GM13976 (cell line): ENCODE results near the gene SH3RF3.

Source experiments
- DNase-seq: peaks from one replicate; pipeline ENCODE4 v3.0.0; 2012; ENCODE audit warnings: low spot score
- in situ Hi-C: fragments of 300-500 bp; cut with MboI; formaldehyde crosslinking; loops from one replicate; pipeline ENCODE4 v1.12.0; 2022; ENCODE audit warnings: low sequenced_read_pairs, mixed read lengths, inconsistent platforms; ENCODE audit not compliant: unreplicated experiment
- TF ChIP-seq, protein P1 (sequence below): IDR thresholded peaks from 2 replicates; pipeline ENCODE4 v1.5.1; 2012; ENCODE audit warnings: borderline replicate concordance, mild to moderate bottlenecking; ENCODE audit not compliant: insufficient read depth; ENCODE audit errors: extremely low read depth, missing control alignments, control extremely low read depth

The SH3RF3 gene

DNA sequence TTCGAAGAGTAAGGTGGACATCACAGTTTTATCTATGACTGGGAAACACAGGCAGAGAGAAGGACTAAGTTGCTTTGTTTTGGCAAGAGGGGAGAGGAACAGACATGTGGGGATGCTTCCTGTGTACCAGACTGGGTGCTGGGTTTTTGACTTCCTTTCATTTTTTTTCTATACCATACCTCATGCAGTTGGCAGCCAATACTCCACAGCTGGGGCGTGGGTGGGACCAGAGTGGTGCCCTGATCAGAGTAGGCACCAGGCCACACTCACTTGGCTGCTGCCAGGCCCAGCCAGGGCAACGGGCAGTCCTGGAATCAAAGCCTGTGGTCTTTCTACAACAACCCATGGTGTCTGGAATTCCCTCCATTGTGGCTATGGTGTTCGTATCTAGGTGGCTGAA lies 45.2 kb downstream of the SH3RF3 start:
- in situ Hi-C loops: no loop called here
- TF ChIP-seq, protein P1, sequence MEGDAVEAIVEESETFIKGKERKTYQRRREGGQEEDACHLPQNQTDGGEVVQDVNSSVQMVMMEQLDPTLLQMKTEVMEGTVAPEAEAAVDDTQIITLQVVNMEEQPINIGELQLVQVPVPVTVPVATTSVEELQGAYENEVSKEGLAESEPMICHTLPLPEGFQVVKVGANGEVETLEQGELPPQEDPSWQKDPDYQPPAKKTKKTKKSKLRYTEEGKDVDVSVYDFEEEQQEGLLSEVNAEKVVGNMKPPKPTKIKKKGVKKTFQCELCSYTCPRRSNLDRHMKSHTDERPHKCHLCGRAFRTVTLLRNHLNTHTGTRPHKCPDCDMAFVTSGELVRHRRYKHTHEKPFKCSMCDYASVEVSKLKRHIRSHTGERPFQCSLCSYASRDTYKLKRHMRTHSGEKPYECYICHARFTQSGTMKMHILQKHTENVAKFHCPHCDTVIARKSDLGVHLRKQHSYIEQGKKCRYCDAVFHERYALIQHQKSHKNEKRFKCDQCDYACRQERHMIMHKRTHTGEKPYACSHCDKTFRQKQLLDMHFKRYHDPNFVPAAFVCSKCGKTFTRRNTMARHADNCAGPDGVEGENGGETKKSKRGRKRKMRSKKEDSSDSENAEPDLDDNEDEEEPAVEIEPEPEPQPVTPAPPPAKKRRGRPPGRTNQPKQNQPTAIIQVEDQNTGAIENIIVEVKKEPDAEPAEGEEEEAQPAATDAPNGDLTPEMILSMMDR: no peak
- no peak for DNase-seq

DNA sequence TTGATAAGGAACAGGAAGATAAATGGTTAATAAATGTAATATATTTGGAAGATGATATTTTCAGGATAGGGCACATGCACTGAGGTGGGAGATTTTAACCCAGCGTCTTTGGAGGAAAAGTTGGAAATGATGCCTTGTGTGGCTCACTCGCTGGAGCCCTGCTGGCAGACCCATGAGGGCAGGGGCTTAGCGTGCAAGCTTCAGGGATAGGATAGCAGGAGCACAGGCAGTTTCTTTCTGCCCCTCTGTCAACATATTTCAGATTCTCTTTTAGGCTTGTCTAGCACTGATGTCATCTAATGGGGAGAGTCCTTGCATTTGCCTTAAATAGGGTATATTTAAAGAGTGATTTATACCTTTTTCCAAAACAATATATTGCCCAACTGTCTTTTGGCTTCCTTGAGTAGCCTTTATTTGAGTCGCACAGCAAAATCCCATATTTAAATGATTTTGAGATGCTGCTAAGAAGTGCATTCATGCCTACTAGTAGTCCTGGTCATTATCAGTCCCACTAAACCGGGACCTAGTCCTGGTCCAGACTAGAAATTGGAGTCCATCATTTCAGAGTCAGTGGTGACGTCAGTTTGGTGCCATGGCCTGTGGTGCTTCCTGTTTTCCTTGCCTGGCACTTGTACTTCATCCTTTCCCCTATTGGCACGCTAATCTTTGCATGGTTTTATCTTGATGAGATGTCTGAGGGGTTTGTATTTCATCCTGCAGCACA lies 45.8 kb downstream of the SH3RF3 start:
- in situ Hi-C loops: no loop called here
- TF ChIP-seq, protein P1: no peak

DNA sequence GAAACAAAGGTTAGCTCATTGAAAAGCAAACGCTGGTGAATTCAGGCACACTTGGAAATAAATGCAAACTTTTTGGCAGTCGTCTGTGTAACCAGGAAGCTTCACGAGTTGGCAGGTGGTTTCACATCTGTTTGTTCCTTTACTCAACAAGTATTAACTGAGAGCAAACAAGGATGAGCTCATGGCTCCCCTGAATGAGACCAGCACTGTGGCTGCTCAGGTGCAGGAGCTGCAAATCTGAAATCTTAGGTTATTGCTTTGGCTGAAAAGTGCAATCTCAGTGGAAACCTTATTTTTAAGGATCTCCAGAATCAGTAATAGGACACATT lies 46.3 kb downstream of the SH3RF3 start:
- no peak for DNase-seq
- in situ Hi-C loops: no loop called here
- TF ChIP-seq, protein P1: no peak

More for the DNA sequence above, 45.8 kb downstream of the SH3RF3 start:
- no peak for DNase-seq

DNA sequence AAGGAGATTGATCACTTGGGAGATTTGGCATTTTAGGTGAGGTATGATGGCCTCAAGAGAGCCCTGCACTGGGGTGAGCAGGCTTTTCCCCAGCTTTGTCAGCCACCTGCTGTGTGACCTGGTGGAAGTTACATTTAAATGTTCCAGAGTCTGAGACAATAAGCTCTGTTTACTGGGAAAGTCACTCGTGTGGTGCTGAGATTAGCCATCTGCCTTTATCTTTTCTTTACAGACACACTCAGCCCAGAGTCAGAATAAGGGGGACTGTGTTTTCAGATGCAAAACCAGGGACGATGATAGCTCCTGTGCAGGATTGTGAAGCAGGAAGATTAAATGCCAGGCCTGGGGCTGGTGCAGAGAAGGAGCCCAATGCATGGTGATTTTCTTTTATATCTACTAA lies 47.9 kb downstream of the SH3RF3 start:
- DNase-seq: no peak
- in situ Hi-C loops: no loop called here
- TF ChIP-seq, protein P1: no peak

DNA sequence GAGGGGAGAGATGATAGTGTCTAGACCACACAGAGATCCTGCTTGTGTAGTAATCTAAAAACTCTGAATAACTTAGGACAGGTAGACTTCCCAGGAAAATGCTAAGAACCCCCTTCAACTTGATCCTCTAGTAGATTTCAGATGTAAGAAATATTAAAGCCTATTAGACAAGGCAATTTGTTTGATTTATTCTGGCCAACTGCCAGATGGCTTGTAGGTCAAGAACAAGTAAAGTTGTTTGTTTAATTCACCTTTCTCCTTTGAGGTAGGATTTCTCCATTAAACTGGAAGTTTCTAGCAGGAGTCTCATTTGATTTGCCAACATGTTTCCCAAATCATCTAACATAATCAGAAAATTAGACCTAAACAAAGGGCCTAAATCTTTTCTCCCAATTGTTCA lies 48.6 kb downstream of the SH3RF3 start:
- TF ChIP-seq, protein P1: no peak
- in situ Hi-C loops: no loop called here
- DNase-seq: no peak

DNA sequence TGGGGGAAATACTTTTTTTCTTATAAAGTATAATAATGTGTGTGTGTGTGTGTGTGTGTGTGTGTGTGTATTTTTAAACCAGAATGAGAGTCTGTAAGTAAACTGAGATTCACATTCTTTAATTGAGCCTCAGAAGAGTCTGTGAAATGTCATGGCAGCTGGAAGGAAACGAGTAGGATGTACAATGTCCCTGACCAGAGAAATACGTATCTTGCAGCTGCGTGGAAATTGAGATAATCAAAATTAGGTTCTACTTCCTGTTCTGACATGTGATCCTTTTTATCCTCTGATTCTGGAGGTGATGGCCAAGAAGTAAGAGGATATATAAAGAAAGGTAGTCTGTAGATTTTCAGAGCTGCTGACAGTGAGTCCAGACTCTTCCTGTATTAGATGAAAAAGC lies 50.0 kb downstream of the SH3RF3 start:
- in situ Hi-C loops: no loop called here
- TF ChIP-seq, protein P1: no peak
- DNase-seq: no peak
